Astrocyte of the cerebellum (primary cell): Measurements from ENCODE around the gene NPDC1.
A peak's percentile ranks its signal among the peaks of the same experiment; 100 is the strongest.

ENCODE experiments used
- DNase-seq: peaks from one replicate; pipeline ENCODE4 v3.0.0-alpha.2; 2011; ENCODE audit warnings: low read depth
- H3K4me3 ChIP-seq: 2 replicates; pipeline ENCODE4 v1.5.1; 2011; ENCODE audit warnings: mild to moderate bottlenecking, low read depth, low read length, moderate library complexity
- CTCF ChIP-seq: IDR thresholded peaks from 2 replicates; pipeline ENCODE4 v1.5.1; 2012; ENCODE audit warnings: low read length, low read depth, moderate library complexity, mild to moderate bottlenecking; ENCODE audit errors: missing control alignments
- in situ Hi-C: cut with HindIII; loops from 2 replicates; pipeline ENCODE4 v1.10.0; 2017; ENCODE audit warnings: low sequenced_read_pairs

Gene NPDC1

GRCh38 chr9:137068539-137069507 lies 22.8 kb upstream of the NPDC1 start:
- peak overlapping the region; percentile 16 for H3K4me3 ChIP-seq
- no peak for DNase-seq
- no peak for TF ChIP-seq CTCF
- in situ Hi-C loops: no loop called here

GRCh38 chr9:137067860-137068538 lies 22.0 kb upstream of the NPDC1 start:
- peak; percentile 49 for DNase-seq
- in situ Hi-C loops: no loop called here
- TF ChIP-seq CTCF: peak; percentile 84
- no peak overlapping the region for H3K4me3 ChIP-seq

- no peak for DNase-seq
- TF ChIP-seq CTCF: no peak
- H3K4me3 ChIP-seq: no peak overlapping the region
- in situ Hi-C loops: no loop called here
Measured at GRCh38 chr9:137066096-137066861, 20.3 kb upstream of the NPDC1 start.

- no peak overlapping the region for H3K4me3 ChIP-seq
- in situ Hi-C loops: no loop called here
- no peak for TF ChIP-seq CTCF
- no peak for DNase-seq
Measured at GRCh38 chr9:137065336-137065967, 19.5 kb upstream of the NPDC1 start.

GRCh38 chr9:137064880-137065164 lies 18.8 kb upstream of the NPDC1 start:
- DNase-seq: no peak
- in situ Hi-C loops: no loop called here
- no peak overlapping the region for H3K4me3 ChIP-seq
- no peak for TF ChIP-seq CTCF

GRCh38 chr9:137064027-137064879 lies 18.3 kb upstream of the NPDC1 start:
- no peak overlapping the region for H3K4me3 ChIP-seq
- peak; percentile 94 for TF ChIP-seq CTCF
- no peak for DNase-seq
- in situ Hi-C loops: no loop called here
